DMS153 treated with DMSO at 0.1 percent for 48 hours (cell line): ENCODE results near the gene CARD19.

Experiments used
- DNase-seq: peaks from one replicate; lab custom pipeline; 2025; ENCODE audit not compliant: unreplicated experiment; lab: John Stamatoyannopoulos, UW

CARD19 gene

GRCh38 chr9:93061791-93062763, 33.9 kb upstream of the CARD19 start:
- DNase-seq, result no peak

GRCh38 chr9:93064392-93065134, 31.5 kb upstream of the CARD19 start:
- DNase-seq, result no peak

GRCh38 chr9:93065135-93065720, 30.8 kb upstream of the CARD19 start:
- DNase-seq, result no peak

DNA sequence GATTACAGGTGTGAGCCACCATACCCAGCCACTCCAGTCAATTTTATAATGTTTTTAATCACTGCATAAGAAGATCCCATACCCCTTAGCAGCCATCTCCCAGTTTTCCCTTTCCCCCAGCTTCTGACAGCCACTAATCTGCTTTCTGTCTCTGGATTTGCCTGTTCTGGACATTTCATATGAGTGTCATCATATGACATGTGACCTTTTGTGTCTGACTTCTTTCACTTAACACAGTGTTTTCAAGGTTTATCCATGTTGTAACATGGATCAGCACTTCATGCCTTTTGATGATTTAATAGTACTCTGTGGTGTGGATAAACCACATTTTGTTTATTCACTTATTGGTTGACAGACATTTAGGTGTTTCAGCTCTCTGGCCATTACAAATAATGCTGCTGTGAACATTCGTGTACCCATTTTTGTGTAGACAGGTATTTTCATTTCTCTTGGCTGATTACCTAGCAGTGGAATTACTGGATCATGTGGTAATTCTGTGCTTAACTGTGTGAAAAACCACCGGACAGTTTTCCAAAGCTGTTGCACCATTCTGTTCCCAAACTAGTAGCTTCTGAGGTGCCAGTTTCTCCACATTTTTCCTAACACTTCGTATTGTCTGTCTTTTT, 28.9 kb upstream of the CARD19 start:
- DNase-seq, result no peak

GRCh38 chr9:93068956-93069355, 27.1 kb upstream of the CARD19 start:
- no peak for DNase-seq

- DNase-seq, result no peak
Observed at GRCh38 chr9:93071464-93071863, 24.6 kb upstream of the CARD19 start.

DNA sequence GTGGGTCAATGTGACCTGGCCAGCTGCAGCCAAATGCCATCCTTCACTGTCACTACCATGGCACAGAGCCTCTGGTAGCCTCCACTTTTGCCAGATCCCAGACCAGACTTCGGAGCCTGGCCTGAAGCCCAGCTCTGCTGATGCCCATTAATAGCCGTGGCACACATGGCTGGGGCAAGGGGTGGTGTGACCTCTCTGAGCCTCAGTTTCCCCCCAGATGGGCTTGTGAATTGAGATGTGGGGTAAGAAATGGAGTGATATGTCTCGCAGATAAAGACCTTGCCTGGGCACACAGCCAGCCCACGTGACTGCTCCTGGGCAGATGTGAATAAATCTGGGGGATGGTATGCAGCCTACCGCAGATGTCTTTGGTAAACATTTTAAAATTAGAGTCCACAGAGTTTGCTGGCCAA, 23.6 kb upstream of the CARD19 start:
- no peak for DNase-seq

DNA sequence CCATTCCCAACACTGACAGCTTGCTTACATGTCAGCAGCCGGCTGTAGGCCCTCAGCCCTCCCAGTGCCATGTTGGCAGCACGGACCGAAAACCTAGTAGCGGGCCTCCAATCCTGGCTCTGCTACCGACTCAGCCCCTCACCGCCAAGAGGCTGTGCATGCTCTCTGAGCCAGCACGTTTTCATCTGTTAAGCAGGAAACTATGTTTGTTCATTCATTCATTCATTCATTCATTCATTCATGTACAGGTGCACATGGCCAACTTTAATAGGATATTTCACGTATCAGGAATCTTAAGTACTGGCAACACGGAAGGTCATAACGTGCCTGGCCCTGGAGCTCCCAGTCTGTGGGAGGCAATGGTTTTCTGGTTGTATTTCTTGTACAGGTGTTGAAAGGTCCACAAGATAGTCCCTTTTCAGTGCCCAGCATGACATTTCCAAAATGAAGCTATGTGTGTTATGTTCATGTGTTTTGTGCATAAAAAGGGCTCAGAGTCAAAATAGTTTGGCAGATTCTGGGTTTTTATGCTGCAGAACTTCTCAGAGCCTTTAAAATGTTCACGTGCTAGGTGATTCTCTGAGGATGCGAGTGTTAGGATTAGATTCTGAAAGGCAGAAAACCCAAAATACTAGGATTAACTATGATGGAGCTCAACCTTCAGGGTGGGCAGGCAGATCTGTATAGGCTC, 19.8 kb upstream of the CARD19 start:
- DNase-seq, result no peak

- DNase-seq, result no peak
Observed at GRCh38 chr9:93076792-93077128, 19.3 kb upstream of the CARD19 start.

- no peak for DNase-seq
Observed at GRCh38 chr9:93077367-93077766, 18.6 kb upstream of the CARD19 start.

- DNase-seq, result no peak
Observed at GRCh38 chr9:93077811-93078210, 18.2 kb upstream of the CARD19 start.

GRCh38 chr9:93079371-93079770, 16.6 kb upstream of the CARD19 start:
- DNase-seq, result no peak

- DNase-seq, result no peak
Observed at GRCh38 chr9:93080406-93080805, 15.6 kb upstream of the CARD19 start.

GRCh38 chr9:93081081-93081529, 14.9 kb upstream of the CARD19 start:
- DNase-seq, result no peak

- DNase-seq, result no peak
Observed at GRCh38 chr9:93081931-93082330, 14.1 kb upstream of the CARD19 start.

DNA sequence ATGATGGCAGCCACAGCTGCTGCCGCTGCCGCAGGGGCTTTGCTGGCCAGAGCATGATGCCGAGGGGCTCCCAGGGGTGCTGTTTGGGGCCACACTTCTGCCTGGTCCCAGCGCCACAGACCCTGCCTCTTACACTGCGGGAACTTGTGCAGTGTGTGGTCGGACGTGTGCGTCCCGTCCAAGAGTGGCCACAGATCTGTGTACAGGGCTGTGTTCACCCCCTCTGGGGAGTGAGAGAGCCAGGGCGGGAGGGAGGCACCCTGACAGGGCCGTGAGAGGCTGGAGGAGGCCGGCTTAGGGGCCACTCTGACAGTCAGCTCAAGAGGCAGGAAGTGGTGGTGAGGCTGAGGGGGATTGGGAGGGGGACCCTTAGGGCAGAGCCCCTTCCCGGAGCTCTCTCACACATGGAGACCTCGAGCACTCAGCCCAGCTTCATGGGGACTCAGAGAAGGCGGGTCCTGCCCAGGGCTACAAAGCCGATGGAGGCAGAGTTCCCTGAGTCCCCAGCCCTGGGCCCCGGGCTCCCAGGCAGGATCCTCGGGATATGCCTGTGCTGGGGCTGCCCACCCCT, 13.1 kb upstream of the CARD19 start:
- no peak for DNase-seq

- no peak for DNase-seq
Observed at GRCh38 chr9:93083592-93084470, 12.2 kb upstream of the CARD19 start.

DNA sequence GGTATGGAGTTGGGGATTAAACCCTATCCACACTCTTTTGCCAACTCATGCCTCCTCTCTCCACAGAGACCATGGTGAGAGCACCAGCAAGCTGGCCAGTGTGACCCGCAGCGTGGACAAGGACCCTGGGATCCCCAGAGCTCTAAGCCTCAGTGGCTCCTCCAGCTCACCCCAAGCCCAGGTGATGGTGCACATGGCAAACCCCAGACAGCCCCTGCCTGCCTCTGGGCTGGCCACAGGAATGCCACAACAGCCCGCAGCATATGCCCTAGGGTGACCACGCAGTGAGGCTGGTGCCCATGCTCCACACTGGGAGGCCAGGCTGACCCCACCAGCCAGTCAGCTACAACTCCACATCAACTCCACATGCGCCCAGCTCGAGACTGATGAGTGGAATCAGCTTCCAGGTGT, 11.5 kb upstream of the CARD19 start:
- no peak for DNase-seq

DNA sequence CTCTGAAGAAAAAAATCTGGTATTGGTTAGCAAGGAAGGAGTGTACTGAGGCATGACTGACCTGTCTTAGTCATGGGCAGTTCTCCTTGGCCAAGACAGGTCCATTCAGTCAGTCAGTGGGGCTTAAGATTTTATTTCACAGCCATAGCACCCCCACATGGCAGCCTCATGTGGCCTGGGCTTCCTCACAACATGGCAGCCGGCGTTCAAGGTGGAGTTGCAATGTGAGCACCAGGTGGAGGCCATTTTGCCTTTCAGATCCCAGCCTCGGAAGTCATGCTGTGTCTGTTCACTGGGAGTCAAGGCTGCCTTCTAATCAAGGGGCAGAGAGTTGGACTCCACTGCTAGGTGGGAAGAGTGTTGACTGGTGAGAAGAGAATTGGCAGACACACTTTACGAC, 10.3 kb upstream of the CARD19 start:
- DNase-seq, result no peak
